ENCODE measurements around the gene PRKCB.

Gene PRKCB

GRCh38 chr16:24052329-24053098 is 216.7 kb downstream of the PRKCB start:
- FAIRE-seq = no peak

- FAIRE-seq = no peak
Measured at GRCh38 chr16:24053099-24053946, 217.5 kb downstream of the PRKCB start.

- no peak for FAIRE-seq
Measured at GRCh38 chr16:24054741-24055491, 219.1 kb downstream of the PRKCB start.

- FAIRE-seq = no peak
Measured at GRCh38 chr16:24062270-24062817, 226.6 kb downstream of the PRKCB start.

GRCh38 chr16:24069036-24069590 is 233.3 kb downstream of the PRKCB start:
- no peak for FAIRE-seq

- no peak for FAIRE-seq
Measured at GRCh38 chr16:24070851-24071250, 235.1 kb downstream of the PRKCB start.

- no peak for FAIRE-seq
Measured at GRCh38 chr16:24071666-24072360, 236.0 kb downstream of the PRKCB start.

GRCh38 chr16:24073321-24073720 is 237.5 kb downstream of the PRKCB start:
- no peak for FAIRE-seq

GRCh38 chr16:24074574-24074973 is 238.8 kb downstream of the PRKCB start:
- FAIRE-seq = no peak

GRCh38 chr16:24075302-24075701 is 239.5 kb downstream of the PRKCB start:
- FAIRE-seq = no peak

GRCh38 chr16:24075931-24076716 is 240.3 kb downstream of the PRKCB start:
- FAIRE-seq = no peak

- FAIRE-seq = no peak
Measured at GRCh38 chr16:24077292-24077691, 241.5 kb downstream of the PRKCB start.

GRCh38 chr16:24077966-24078365 is 242.2 kb downstream of the PRKCB start:
- no peak for FAIRE-seq

- FAIRE-seq = no peak
Measured at GRCh38 chr16:24085666-24086065, 249.9 kb downstream of the PRKCB start.

GRCh38 chr16:24087891-24088410 is 252.2 kb downstream of the PRKCB start:
- FAIRE-seq = no peak

GRCh38 chr16:24088767-24089166 is 253.0 kb downstream of the PRKCB start:
- no peak for FAIRE-seq

- FAIRE-seq = no peak
Measured at GRCh38 chr16:24091125-24091524, 255.3 kb downstream of the PRKCB start.

GRCh38 chr16:24093049-24093448 is 257.3 kb downstream of the PRKCB start:
- no peak for FAIRE-seq

- FAIRE-seq = no peak
Measured at GRCh38 chr16:24094660-24095059, 258.9 kb downstream of the PRKCB start.

GRCh38 chr16:24098896-24099295 is 263.1 kb downstream of the PRKCB start:
- FAIRE-seq = no peak

GRCh38 chr16:24101431-24101830 is 265.6 kb downstream of the PRKCB start:
- FAIRE-seq = no peak

All from endometrium (tissue), 2 donors.